GM15510 (cell line): ENCODE measurements around the gene CLEC1B.

Experiments used
- POLR2A ChIP-seq: IDR thresholded peaks from 3 replicates; pipeline ENCODE4 v1.6.1; 2011; ENCODE audit warnings: borderline replicate concordance; ENCODE audit not compliant: insufficient read length; ENCODE audit errors: extremely low read depth

Gene CLEC1B

GRCh38 chr12:9999016-9999415, at the start of gene CLEC1B:
Gene CLEC1B, minus strand, starts transcription at chr12:9999121. Its CDS starts 21 bp downstream, at chr12:9999100.
- TF ChIP-seq POLR2A: no peak

- no peak for TF ChIP-seq POLR2A
Measured at GRCh38 chr12:10048526-10048925, 49.6 kb upstream of the CLEC1B start.

GRCh38 chr12:10042167-10042566, 43.2 kb upstream of the CLEC1B start:
- no peak for TF ChIP-seq POLR2A

- TF ChIP-seq POLR2A: no peak
Measured at GRCh38 chr12:10033783-10034545, 35.0 kb upstream of the CLEC1B start.

GRCh38 chr12:10031771-10032175, 32.9 kb upstream of the CLEC1B start:
- TF ChIP-seq POLR2A: no peak

GRCh38 chr12:10031321-10031720, 32.4 kb upstream of the CLEC1B start:
- no peak for TF ChIP-seq POLR2A

GRCh38 chr12:10030446-10030845, 31.5 kb upstream of the CLEC1B start, which contains the start of gene CLEC9A:
Gene CLEC9A, plus strand, starts transcription at chr12:10030682. Its CDS starts 22,006 bp downstream, at chr12:10052688.
- TF ChIP-seq POLR2A: no peak

- no peak for TF ChIP-seq POLR2A
Measured at GRCh38 chr12:10027721-10028120, 28.8 kb upstream of the CLEC1B start.

- TF ChIP-seq POLR2A: no peak
Measured at GRCh38 chr12:10027311-10027710, 28.4 kb upstream of the CLEC1B start.

GRCh38 chr12:10025236-10025635, 26.3 kb upstream of the CLEC1B start:
- no peak for TF ChIP-seq POLR2A

GRCh38 chr12:10021342-10021741, 22.4 kb upstream of the CLEC1B start:
- TF ChIP-seq POLR2A: no peak

- TF ChIP-seq POLR2A: no peak
Measured at GRCh38 chr12:10018386-10018785, 19.5 kb upstream of the CLEC1B start.

- no peak for TF ChIP-seq POLR2A
Measured at GRCh38 chr12:10016881-10017280, 18.0 kb upstream of the CLEC1B start.

GRCh38 chr12:10015450-10015849, 16.5 kb upstream of the CLEC1B start:
- TF ChIP-seq POLR2A: no peak

GRCh38 chr12:10012630-10013330, 13.9 kb upstream of the CLEC1B start:
- TF ChIP-seq POLR2A: no peak
